ENCODE data around the gene IL6.

DNA sequence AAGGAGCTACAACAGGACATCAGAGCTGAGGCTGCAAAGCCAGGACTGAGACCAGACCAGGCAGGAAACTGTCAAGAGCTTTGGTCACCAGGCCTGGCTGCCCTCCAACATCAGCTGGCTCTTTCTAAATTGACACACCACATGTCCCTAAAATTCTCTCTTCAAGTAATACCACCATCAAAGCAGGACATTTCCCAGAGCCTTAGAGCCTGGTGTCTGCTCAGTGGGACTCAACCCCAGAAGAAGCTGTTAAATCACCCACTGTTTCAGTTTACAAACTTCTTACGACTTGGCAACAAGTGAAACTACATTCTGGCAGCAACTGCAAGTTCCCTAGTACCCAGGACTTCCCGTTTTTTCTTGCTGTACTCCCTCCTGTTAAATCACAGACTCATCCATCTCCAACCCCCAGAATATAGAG lies 3.8 kb upstream of the IL6 start:
- TF ChIP-seq CTCF (conservative IDR thresholded peaks at IDR 0.05; ENCODE audit: low read depth, low read length) (no peak), EZH2 (IDR thresholded peaks at IDR 0.05; ENCODE audit: low read length, unreplicated experiment) (no peak)

All from PC-3 (cell line).